DOHH2 (cell line): ENCODE measurements around the gene POLRMT.

ENCODE experiments used
- EZH2phosphoT487 ChIP-seq: fragments of 200-600 bp; sonication (generic); IDR thresholded peaks from 2 replicates; pipeline ENCODE4 v1.6.1; 2017; ENCODE audit warnings: borderline replicate concordance, mild to moderate bottlenecking, antibody characterized with exemption, low read length, moderate library complexity, mixed read lengths
- TF ChIP-seq, protein P1 (sequence below): fragments of 200-600 bp; sonication (generic); IDR thresholded peaks from one replicate; pipeline ENCODE4 v1.5.1; 2014; ENCODE audit warnings: antibody characterized with exemption, mild to moderate bottlenecking, low read depth, low read length; ENCODE audit not compliant: poor library complexity, severe bottlenecking

DNA sequence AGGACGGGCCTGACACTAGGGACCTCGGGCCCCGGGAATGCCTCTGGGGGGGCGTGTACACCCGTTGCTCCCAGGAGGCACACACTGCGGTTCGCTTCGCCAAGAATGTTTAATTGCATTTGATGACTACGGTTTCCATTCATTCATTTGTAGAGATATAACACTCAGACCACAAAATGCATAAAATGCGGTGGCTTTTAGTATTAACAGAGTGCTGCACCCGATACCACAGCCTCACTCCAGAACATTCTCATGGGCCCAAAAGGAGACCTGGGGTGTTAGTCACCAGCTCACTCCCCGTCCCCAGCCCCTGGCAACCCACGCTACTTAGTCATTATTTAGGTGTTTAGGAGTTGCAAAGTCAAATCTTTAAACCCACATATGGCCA lies 21.9 kb downstream of the POLRMT start:
- TF ChIP-seq, protein P1, sequence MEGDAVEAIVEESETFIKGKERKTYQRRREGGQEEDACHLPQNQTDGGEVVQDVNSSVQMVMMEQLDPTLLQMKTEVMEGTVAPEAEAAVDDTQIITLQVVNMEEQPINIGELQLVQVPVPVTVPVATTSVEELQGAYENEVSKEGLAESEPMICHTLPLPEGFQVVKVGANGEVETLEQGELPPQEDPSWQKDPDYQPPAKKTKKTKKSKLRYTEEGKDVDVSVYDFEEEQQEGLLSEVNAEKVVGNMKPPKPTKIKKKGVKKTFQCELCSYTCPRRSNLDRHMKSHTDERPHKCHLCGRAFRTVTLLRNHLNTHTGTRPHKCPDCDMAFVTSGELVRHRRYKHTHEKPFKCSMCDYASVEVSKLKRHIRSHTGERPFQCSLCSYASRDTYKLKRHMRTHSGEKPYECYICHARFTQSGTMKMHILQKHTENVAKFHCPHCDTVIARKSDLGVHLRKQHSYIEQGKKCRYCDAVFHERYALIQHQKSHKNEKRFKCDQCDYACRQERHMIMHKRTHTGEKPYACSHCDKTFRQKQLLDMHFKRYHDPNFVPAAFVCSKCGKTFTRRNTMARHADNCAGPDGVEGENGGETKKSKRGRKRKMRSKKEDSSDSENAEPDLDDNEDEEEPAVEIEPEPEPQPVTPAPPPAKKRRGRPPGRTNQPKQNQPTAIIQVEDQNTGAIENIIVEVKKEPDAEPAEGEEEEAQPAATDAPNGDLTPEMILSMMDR: no peak
- no peak for TF ChIP-seq EZH2phosphoT487
